Left kidney (tissue), 1 donor: ENCODE results near the gene OR13G1. TPM values are rescaled to one million over a fixed set of nuclear protein-coding genes. Genes with fewer than 3 reads are reported as not detected.

ENCODE experiments used
- polyA plus RNA-seq: library from polyadenylated mRNA; unstranded; fragments of 120-200 nt; gene quantifications from one replicate; pipeline ENCODE4 v1.2.1, GENCODE V29; 2013; ENCODE audit not compliant: insufficient read length

OR13G1 gene
- polyA plus RNA-seq, 1 donor = not detected

Other genes starting within 250 kb of the OR13G1 start
- gene OR2B11, start 221.6 kb downstream of the OR13G1 start, polyA plus RNA-seq = 0.07 TPM
- gene OR2C3, start 143.3 kb downstream of the OR13G1 start, polyA plus RNA-seq = 1.4 TPM
- gene GCSAML, start 130.6 kb downstream of the OR13G1 start, polyA plus RNA-seq = 0.28 TPM
- gene OR2G2, start 91.4 kb downstream of the OR13G1 start, polyA plus RNA-seq = not detected
- not detected for gene OR2G3, start 74.2 kb downstream of the OR13G1 start, polyA plus RNA-seq
- not detected for gene OR6F1, start 36.9 kb upstream of the OR13G1 start, polyA plus RNA-seq
- gene OR14K1, start 58.9 kb upstream of the OR13G1 start, polyA plus RNA-seq = not detected
- gene OR14A2, start 68.4 kb upstream of the OR13G1 start, polyA plus RNA-seq = not detected
- gene OR1C1, start 80.8 kb upstream of the OR13G1 start, polyA plus RNA-seq = 0.08 TPM
- not detected for gene OR14A16, start 144.4 kb upstream of the OR13G1 start, polyA plus RNA-seq
- gene OR11L1, start 162.2 kb upstream of the OR13G1 start, polyA plus RNA-seq = not detected
- gene TRIM58, start 177.4 kb upstream of the OR13G1 start, polyA plus RNA-seq = 1.0 TPM
- 0.25 TPM for gene OR2W3, start 215.8 kb upstream of the OR13G1 start, polyA plus RNA-seq
- not detected for gene OR2T8, start 240.5 kb upstream of the OR13G1 start, polyA plus RNA-seq
- gene OR2AJ1, start 245.2 kb upstream of the OR13G1 start, polyA plus RNA-seq = not detected